ENCODE results near the gene LRRC70.

- TF ChIP-seq CTCF (IDR thresholded peaks at IDR 0.05) (no peak), POLR2AphosphoS5 (IDR thresholded peaks at IDR 0.05) (no peak), POLR2A (IDR thresholded peaks at IDR 0.05) (no peak), EP300 (IDR thresholded peaks at IDR 0.05) (no peak)
Measured at GRCh38 chr5:62627901-62628300, 49.3 kb downstream of the LRRC70 start.
